Neuron (in vitro differentiated cells): ENCODE data around the gene TSNAX.
"Not testable (repeated sequence)": the region's sequence is repeated elsewhere in the genome, so short reads cannot be mapped to it uniquely, and the experiment has no call there.

Experiments used
- H2AFZ ChIP-seq: one replicate; pipeline ENCODE4 v1.6.1; 2013; ENCODE audit warnings: low read depth, mild to moderate bottlenecking, inconsistent platforms, low read length, moderate library complexity
- H3K27me3 ChIP-seq: one replicate; pipeline ENCODE4 v1.6.1; 2013; ENCODE audit warnings: low read length; ENCODE audit not compliant: insufficient read depth
- H3K36me3 ChIP-seq: one replicate; pipeline ENCODE4 v1.6.1; 2013; ENCODE audit warnings: low read length; ENCODE audit not compliant: insufficient read depth
- H3K4me1 ChIP-seq: one replicate; pipeline ENCODE4 v1.6.1; 2013; ENCODE audit warnings: low read length; ENCODE audit not compliant: insufficient read depth
- H3K4me3 ChIP-seq: 2 replicates; pipeline ENCODE4 v1.5.1; 2013; ENCODE audit warnings: mild to moderate bottlenecking, low read length, moderate library complexity
- H3K9me3 ChIP-seq: one replicate; pipeline ENCODE4 v1.6.1; 2013; ENCODE audit warnings: low read length

TSNAX gene

GRCh38 chr1:231584117-231584516 lies 55.6 kb downstream of the TSNAX start:
- Histone ChIP-seq H3K4me1 (peaks cover 4% of the 10 kb centered on the region), H3K36me3 (no peaks in the 10 kb centered on the region), H3K27me3 (no peaks in the 10 kb centered on the region), H3K9me3 (no peaks in the 10 kb centered on the region), H2AFZ (no peak overlapping the region), H3K4me3 (no peak overlapping the region)

DNA sequence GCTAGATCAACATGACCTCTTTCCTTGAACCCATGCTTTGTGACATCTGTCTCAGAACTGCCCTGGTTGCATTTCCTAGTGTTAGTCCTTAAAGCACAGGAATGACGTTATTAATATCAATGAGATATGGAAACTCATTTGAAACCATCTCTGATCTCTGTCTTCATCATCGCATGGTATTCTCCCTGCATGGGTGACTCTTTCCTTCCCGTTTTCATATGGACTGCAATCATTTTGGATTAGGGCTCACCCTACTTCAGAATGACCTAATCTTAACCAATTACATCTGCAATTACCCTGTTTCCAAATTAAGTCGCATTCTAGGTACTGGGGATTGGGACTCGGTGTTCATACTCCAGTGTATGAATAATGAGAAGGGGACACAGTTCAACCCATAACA lies 56.5 kb downstream of the TSNAX start:
- H3K4me3 ChIP-seq: no peak overlapping the region
- H3K36me3 ChIP-seq: no peaks in the 10 kb centered on the region
- H3K27me3 ChIP-seq: no peaks in the 10 kb centered on the region
- H3K9me3 ChIP-seq: no peaks in the 10 kb centered on the region
- H2AFZ ChIP-seq: no peak overlapping the region
- peaks cover 4% of the 10 kb centered on the region for H3K4me1 ChIP-seq

DNA sequence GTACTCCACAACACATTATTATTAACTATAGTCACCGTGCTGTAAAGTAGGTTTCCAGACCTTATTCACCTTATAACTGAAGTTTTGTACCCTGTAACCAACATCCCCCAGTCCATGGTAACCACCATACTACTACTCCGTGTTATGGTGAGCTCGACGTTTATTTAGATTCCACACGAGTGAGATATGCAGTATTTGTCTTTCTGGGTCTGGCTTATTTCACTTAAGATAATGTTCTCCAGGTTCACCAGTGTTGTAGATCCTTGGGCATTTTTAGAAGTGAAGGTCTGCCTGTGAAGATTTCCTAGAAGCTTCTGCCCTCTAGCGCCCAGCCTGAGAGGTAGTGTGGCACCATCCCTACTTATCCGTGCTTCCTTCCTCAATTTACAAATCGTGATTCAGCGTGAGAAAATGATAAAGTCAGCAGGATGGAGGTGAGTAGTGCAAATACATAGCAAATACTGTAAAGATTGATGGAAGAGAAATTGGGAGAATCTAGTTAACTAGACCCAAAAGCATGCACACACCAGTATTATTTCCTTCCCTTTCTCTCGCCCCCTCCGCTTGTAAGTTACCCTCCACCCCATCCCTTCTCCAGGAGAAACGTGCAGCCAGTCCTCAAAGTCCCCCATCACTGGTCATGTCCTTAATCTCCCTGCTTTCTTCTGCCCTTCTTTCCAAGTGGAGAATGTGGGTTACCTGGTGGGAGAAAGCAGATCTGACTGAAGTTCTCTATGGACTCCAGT lies 62.2 kb downstream of the TSNAX start:
- H3K36me3 ChIP-seq: no peaks in the 10 kb centered on the region
- no peaks in the 10 kb centered on the region for H3K9me3 ChIP-seq

DNA sequence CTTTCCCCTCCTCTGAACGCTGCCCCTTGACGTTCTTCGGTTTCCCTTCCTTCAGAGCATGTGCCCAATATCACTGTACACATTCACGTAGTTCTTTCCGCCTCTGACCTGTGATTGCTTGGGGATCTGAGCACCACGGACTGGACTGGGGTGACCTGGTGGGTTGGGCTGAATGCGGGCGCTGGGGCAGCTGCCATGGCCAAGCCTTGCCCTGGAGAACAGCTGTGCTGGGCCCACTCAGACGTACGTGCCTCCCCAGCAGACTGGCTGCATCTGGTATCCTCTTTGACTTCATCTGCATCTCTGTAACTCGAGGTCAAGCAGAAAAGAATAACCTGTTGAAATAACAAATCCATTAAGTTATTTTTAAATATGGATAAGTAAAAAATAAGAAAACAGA lies 63.0 kb downstream of the TSNAX start:
- Histone ChIP-seq H3K27me3 (no peaks in the 10 kb centered on the region), H3K36me3 (no peaks in the 10 kb centered on the region), H2AFZ (no peak overlapping the region), H3K4me1 (no peaks in the 10 kb centered on the region), H3K4me3 (no peak overlapping the region), H3K9me3 (no peaks in the 10 kb centered on the region)

More for the DNA sequence above, 62.2 kb downstream of the TSNAX start:
- Histone ChIP-seq H3K27me3 (no peaks in the 10 kb centered on the region), H3K4me3 (no peak overlapping the region), H3K4me1 (no peaks in the 10 kb centered on the region), H2AFZ (no peak overlapping the region)

DNA sequence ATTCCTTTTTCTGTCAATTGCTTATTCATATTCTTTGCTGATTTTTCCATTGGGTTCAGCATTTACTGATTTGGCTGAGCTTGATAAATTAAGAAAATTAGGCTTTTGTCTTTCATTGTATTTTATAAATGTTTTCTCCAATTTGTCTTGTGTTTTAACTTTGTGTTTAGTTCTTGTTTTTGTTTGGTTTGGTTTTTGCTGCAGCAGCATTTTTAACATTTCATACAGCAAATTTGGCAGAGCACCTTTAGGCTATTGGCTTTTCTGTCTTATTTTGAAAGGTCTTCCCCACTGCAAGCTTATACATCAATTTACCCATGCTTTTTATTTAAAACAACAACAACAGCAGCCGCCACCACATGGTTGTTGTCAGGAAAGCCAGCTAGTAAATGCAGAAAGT lies 64.3 kb downstream of the TSNAX start:
- no peak overlapping the region for H3K4me3 ChIP-seq
- H3K9me3 ChIP-seq: no peaks in the 10 kb centered on the region
- no peaks in the 10 kb centered on the region for H3K36me3 ChIP-seq
- no peaks in the 10 kb centered on the region for H3K27me3 ChIP-seq
- no peak overlapping the region for H2AFZ ChIP-seq
- no peaks in the 10 kb centered on the region for H3K4me1 ChIP-seq

DNA sequence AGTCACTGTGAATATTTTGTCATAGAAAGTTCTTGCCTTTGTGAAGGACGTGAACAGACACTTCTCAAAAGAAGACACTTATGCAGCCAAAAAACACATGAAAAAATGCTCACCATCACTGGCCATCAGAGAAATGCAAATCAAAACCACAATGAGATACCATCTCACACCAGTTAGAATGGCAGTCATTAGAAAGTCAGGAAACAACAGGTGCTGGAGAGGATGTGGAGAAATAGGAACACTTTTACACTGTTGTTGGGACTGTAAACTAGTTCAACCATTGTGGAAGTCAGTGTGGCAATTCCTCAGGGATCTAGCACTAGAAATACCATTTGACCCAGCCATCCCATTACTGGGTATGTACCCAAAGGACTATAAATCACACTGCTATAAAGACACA lies 64.8 kb downstream of the TSNAX start:
- H3K36me3 ChIP-seq, H3K9me3 ChIP-seq, H3K4me1 ChIP-seq, H3K27me3 ChIP-seq, H2AFZ ChIP-seq, H3K4me3 ChIP-seq: not testable (repeated sequence)

DNA sequence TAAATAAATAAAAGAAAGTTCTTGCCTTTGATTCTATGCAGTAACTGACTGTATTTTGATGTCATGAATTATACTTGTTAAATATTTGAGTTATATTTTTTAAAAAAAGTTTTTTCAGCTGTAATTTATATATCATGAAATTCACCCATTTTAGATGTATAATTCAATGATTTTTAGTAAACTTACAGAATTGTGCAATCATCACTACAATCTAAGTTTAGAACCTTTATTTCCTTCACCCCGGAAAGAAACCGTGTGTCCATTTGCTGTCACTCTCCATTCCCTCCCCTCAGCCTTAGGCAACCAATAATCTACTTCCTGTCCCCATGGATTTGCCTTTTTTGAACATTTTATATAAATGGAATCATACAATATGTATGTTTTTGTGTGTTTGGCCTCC lies 65.7 kb downstream of the TSNAX start:
- no peaks in the 10 kb centered on the region for H3K9me3 ChIP-seq
- H3K36me3 ChIP-seq: no peaks in the 10 kb centered on the region
- no peaks in the 10 kb centered on the region for H3K27me3 ChIP-seq
- no peaks in the 10 kb centered on the region for H3K4me1 ChIP-seq
- no peak overlapping the region for H3K4me3 ChIP-seq
- H2AFZ ChIP-seq: no peak overlapping the region

GRCh38 chr1:231594749-231595148 lies 66.3 kb downstream of the TSNAX start:
- Histone ChIP-seq H2AFZ (no peak overlapping the region), H3K9me3 (no peaks in the 10 kb centered on the region), H3K27me3 (no peaks in the 10 kb centered on the region)

DNA sequence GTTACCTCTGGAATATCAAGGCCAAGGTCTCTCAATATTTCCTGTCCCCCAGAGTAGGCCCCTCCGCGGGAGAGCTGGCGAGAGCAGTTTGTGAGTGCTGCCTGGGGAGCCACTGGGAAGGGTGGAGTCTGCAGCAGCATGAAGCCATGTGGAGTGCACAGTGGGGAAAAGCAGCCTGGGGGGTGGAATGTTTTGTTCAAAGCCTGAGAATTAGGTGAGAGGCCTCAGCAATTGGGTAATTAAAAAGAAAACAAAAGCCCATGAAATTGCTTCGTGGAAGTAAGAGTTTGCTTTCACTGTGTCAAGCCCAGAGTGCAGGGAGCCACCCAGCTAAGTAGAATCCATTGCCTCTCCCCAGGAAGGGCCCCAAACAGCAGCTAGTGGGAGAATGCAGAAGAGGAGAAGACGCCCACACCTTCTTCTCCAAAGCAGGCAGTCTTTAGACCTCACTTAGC lies 67.9 kb downstream of the TSNAX start:
- no peaks in the 10 kb centered on the region for H3K9me3 ChIP-seq
- no peak overlapping the region for H2AFZ ChIP-seq

More at GRCh38 chr1:231594749-231595148, 66.3 kb downstream of the TSNAX start:
- H3K36me3 ChIP-seq: no peaks in the 10 kb centered on the region
- no peak overlapping the region for H3K4me3 ChIP-seq
- H3K4me1 ChIP-seq: no peaks in the 10 kb centered on the region

DNA sequence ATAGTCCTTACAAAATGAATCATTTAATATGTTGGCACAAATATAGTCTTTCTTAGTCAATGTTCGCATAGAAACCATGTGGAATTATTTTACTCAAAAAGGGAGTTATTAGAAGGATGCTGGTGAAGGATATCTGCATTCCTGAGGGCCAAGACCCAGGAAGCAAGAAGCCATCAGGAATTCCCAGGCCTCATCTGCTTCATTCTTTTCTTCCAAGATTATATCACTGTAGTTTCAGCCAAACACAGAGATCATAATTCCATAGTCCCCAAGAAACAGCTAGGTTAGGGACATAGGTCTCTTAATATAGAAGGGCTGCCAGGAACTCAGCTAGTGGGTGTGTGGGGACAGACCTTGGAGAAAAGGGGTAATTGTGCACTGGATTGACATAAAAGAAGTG lies 69.5 kb downstream of the TSNAX start:
- no peaks in the 10 kb centered on the region for H3K36me3 ChIP-seq
- no peak overlapping the region for H3K4me3 ChIP-seq
- no peaks in the 10 kb centered on the region for H3K27me3 ChIP-seq
- no peaks in the 10 kb centered on the region for H3K4me1 ChIP-seq
- no peaks in the 10 kb centered on the region for H3K9me3 ChIP-seq
- no peak overlapping the region for H2AFZ ChIP-seq

More for the DNA sequence above, 67.9 kb downstream of the TSNAX start:
- Histone ChIP-seq H3K4me3 (no peak overlapping the region), H3K36me3 (no peaks in the 10 kb centered on the region), H3K27me3 (no peaks in the 10 kb centered on the region), H3K4me1 (no peaks in the 10 kb centered on the region)

GRCh38 chr1:231600458-231600976 lies 72.0 kb downstream of the TSNAX start:
- H3K4me3 ChIP-seq: no peak overlapping the region
- no peaks in the 10 kb centered on the region for H3K27me3 ChIP-seq
- no peaks in the 10 kb centered on the region for H3K36me3 ChIP-seq
- peak overlapping the region; percentile 61 for H2AFZ ChIP-seq
- H3K4me1 ChIP-seq: no peaks in the 10 kb centered on the region
- no peaks in the 10 kb centered on the region for H3K9me3 ChIP-seq

DNA sequence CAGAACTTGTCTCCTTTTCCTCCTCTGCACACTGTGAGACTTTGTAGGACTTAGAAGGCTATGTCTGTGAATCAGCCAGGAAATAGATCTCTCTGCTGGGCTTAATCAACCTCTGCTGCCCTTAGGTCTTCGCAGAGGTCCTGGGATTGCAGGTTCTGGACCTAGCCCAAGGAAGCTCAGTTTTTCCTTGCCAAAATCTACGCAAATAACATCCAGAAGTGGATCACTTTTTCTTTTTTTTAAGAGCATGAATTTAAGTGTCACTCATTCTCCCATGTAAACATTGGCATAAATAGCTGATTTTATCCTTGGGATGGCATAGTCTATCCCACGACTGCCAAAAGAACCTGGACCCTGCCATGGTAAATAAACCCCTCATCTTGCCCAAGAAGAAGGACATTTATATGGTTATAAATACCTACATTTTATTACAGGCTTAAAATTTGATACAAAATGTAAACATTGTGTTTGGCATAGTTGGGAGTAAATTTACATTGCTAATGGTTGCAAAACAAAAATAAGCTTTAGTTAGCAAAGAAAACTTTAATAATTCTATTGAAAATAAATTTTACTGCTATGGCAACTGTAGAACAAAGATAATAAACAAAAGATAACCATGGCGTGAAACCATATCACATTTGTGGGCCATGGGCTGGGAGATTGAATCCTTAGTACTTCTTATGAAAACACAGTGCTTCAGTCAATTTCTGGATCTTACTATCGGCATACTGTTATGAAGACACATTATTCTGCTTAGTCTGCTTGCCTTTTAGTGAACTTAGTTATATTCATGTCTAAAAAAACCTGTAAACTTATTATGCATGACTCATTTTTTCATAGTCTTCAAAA lies 73.6 kb downstream of the TSNAX start:
- Histone ChIP-seq H3K27me3 (no peaks in the 10 kb centered on the region), H3K4me3 (no peak overlapping the region), H3K9me3 (no peaks in the 10 kb centered on the region), H2AFZ (no peak overlapping the region), H3K4me1 (no peaks in the 10 kb centered on the region), H3K36me3 (no peaks in the 10 kb centered on the region)

DNA sequence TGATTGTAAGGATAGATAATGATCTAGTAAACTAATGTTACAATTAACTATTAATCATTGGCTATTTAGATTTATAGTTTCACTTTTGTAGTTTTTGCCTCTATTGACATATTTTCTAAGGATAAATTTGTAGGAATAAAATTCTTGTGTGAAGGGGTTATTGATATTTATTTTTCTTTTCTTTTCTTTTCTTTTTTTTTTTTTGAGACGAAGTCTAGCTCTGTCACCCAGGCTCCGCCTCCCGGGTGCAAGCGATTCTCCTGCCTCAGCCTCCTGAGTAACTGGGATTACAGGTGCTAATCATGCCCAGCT lies 74.2 kb downstream of the TSNAX start:
- Histone ChIP-seq H3K4me3 (no peak overlapping the region), H3K9me3 (no peaks in the 10 kb centered on the region), H2AFZ (no peak overlapping the region), H3K4me1 (no peaks in the 10 kb centered on the region), H3K27me3 (no peaks in the 10 kb centered on the region), H3K36me3 (no peaks in the 10 kb centered on the region)
